Activated naive CD4-positive, alpha-beta T cell treated with anti-CD3 and anti-CD28 coated beads for 36 hours (primary cell): ENCODE measurements around the gene SCYGR2. TPM values are rescaled to one million over a fixed set of nuclear protein-coding genes. Genes with fewer than 3 reads are reported as not detected.

Experiments used
- CTCF ChIA-PET: fragments of 350-600 bp; sonication (Branson Sonifier 250); formaldehyde crosslinking; loops from one replicate; lab custom pipeline; 2021; ENCODE audit warnings: antibody characterized with exemption; lab: Charles Lee
- DNase-seq: peaks from one replicate; pipeline ENCODE4 v3.0.0-alpha.2; 2020
- H3K27ac Mint-ChIP-seq: one replicate; pipeline ENCODE4 v1.8.0; 2021; ENCODE audit warnings: mild to moderate bottlenecking, mixed read lengths
- H3K27me3 Mint-ChIP-seq: one replicate; pipeline ENCODE4 v1.8.0; 2021; ENCODE audit warnings: low read depth, mixed read lengths
- H3K36me3 Mint-ChIP-seq: one replicate; pipeline ENCODE4 v1.8.0; 2021; ENCODE audit warnings: low read depth, mixed read lengths
- H3K4me1 Mint-ChIP-seq: one replicate; pipeline ENCODE4 v1.8.0; 2021; ENCODE audit warnings: low read depth, mixed read lengths
- H3K4me3 Mint-ChIP-seq: one replicate; pipeline ENCODE4 v1.8.0; 2021; ENCODE audit warnings: mild to moderate bottlenecking, moderate library complexity, mixed read lengths
- H3K9me3 Mint-ChIP-seq: one replicate; pipeline ENCODE4 v1.8.0; 2021; ENCODE audit warnings: mixed read lengths
- intact Hi-C: fragments of 100-400 bp; cut with micrococcal nuclease; formaldehyde crosslinking; loops from one replicate; pipeline ENCODE4 v1.15.1; 2023
- total RNA-seq, 2 experiments: library from RNA; stranded (reverse); gene quantifications; one replicate each; pipeline ENCODE4 v1.2.3, GENCODE V29; 2021

The SCYGR2 gene
- total RNA-seq, 2 experiments from 2014 or later = not detected

GRCh38 chr2:227582369-227582768 lies 16.3 kb upstream of the SCYGR2 start:
- peaks cover 9% of the 10 kb centered on the region for H3K9me3 Mint-ChIP-seq
- no peak overlapping the region for H3K27ac Mint-ChIP-seq
- CTCF ChIA-PET = interaction anchor here (1.0 kb wide), 1 partner anchor 175 kb away, joined by 3 read pairs; no protein-coding TSS in a partner anchor
- H3K27me3 Mint-ChIP-seq = peaks cover 26% of the 10 kb centered on the region
- no peak overlapping the region for H3K4me3 Mint-ChIP-seq
- H3K36me3 Mint-ChIP-seq = peaks cover 3% of the 10 kb centered on the region
- H3K4me1 Mint-ChIP-seq = no peaks in the 10 kb centered on the region
- intact Hi-C loops = no loop called here
- DNase-seq = no peak

- peaks cover 33% of the 10 kb centered on the region for H3K27me3 Mint-ChIP-seq
- H3K27ac Mint-ChIP-seq = no peak overlapping the region
- H3K9me3 Mint-ChIP-seq = peaks cover 3% of the 10 kb centered on the region
- no peak for DNase-seq
- CTCF ChIA-PET = no interaction called here
- H3K4me3 Mint-ChIP-seq = no peak overlapping the region
- H3K4me1 Mint-ChIP-seq = peaks cover 2% of the 10 kb centered on the region
- intact Hi-C loops = no loop called here
- H3K36me3 Mint-ChIP-seq = no peaks in the 10 kb centered on the region
Observed at GRCh38 chr2:227592694-227593387, 5.9 kb upstream of the SCYGR2 start.

GRCh38 chr2:227595797-227596196 lies 2.9 kb upstream of the SCYGR2 start:
- Mint-ChIP-seq H3K4me1 (peaks cover 2% of the 10 kb centered on the region), H3K4me3 (no peak overlapping the region), H3K36me3 (no peaks in the 10 kb centered on the region), H3K27ac (no peak overlapping the region), H3K27me3 (peaks cover 23% of the 10 kb centered on the region), H3K9me3 (no peaks in the 10 kb centered on the region)
- CTCF ChIA-PET = no interaction called here
- intact Hi-C loops = no loop called here
- no peak for DNase-seq

- no peak overlapping the region for H3K27ac Mint-ChIP-seq
- H3K27me3 Mint-ChIP-seq = peaks cover 21% of the 10 kb centered on the region
- H3K9me3 Mint-ChIP-seq = no peaks in the 10 kb centered on the region
- CTCF ChIA-PET = no interaction called here
- DNase-seq = no peak
- intact Hi-C loops = no loop called here
- H3K36me3 Mint-ChIP-seq = no peaks in the 10 kb centered on the region
- no peak overlapping the region for H3K4me3 Mint-ChIP-seq
- H3K4me1 Mint-ChIP-seq = peaks cover 2% of the 10 kb centered on the region
Observed at GRCh38 chr2:227597036-227597435, 1.7 kb upstream of the SCYGR2 start.

GRCh38 chr2:227597998-227598397 lies 695 bp upstream of the SCYGR2 start:
- Mint-ChIP-seq H3K4me3 (no peak overlapping the region), H3K27me3 (peaks cover 19% of the 10 kb centered on the region), H3K27ac (no peak overlapping the region), H3K9me3 (no peaks in the 10 kb centered on the region), H3K36me3 (no peaks in the 10 kb centered on the region), H3K4me1 (peaks cover under 1% of the 10 kb centered on the region)
- intact Hi-C loops = no loop called here
- DNase-seq = no peak
- CTCF ChIA-PET = no interaction called here

GRCh38 chr2:227602358-227602757 lies 3.7 kb downstream of the SCYGR2 start:
- Mint-ChIP-seq H3K36me3 (no peaks in the 10 kb centered on the region), H3K27me3 (peaks cover 16% of the 10 kb centered on the region), H3K4me3 (no peak overlapping the region), H3K9me3 (no peaks in the 10 kb centered on the region), H3K4me1 (no peaks in the 10 kb centered on the region), H3K27ac (no peak overlapping the region)
- intact Hi-C loops = no loop called here
- DNase-seq = no peak
- CTCF ChIA-PET = no interaction called here

- H3K27me3 Mint-ChIP-seq = peaks cover 31% of the 10 kb centered on the region
- H3K4me1 Mint-ChIP-seq = peaks cover 14% of the 10 kb centered on the region
- intact Hi-C loops = no loop called here
- no peak overlapping the region for H3K4me3 Mint-ChIP-seq
- H3K27ac Mint-ChIP-seq = no peak overlapping the region
- H3K9me3 Mint-ChIP-seq = no peaks in the 10 kb centered on the region
- CTCF ChIA-PET = no interaction called here
- no peak for DNase-seq
- H3K36me3 Mint-ChIP-seq = no peaks in the 10 kb centered on the region
Observed at GRCh38 chr2:227606476-227606875, 7.8 kb downstream of the SCYGR2 start.

GRCh38 chr2:227607941-227608340 lies 9.2 kb downstream of the SCYGR2 start:
- no peak for DNase-seq
- peaks cover 14% of the 10 kb centered on the region for H3K4me1 Mint-ChIP-seq
- H3K27me3 Mint-ChIP-seq = peaks cover 34% of the 10 kb centered on the region
- no peak overlapping the region for H3K4me3 Mint-ChIP-seq
- intact Hi-C loops = no loop called here
- no peaks in the 10 kb centered on the region for H3K36me3 Mint-ChIP-seq
- H3K27ac Mint-ChIP-seq = no peak overlapping the region
- CTCF ChIA-PET = interaction anchor here (0.7 to 2.1 kb wide), 4 partner anchors 36 to 201 kb away, joined by 3 to 6 read pairs (median 4); no protein-coding TSS in a partner anchor
- no peaks in the 10 kb centered on the region for H3K9me3 Mint-ChIP-seq

- peaks cover 31% of the 10 kb centered on the region for H3K27me3 Mint-ChIP-seq
- H3K9me3 Mint-ChIP-seq = no peaks in the 10 kb centered on the region
- no peak overlapping the region for H3K4me3 Mint-ChIP-seq
- intact Hi-C loops = no loop called here
- CTCF ChIA-PET = interaction anchor here (0.6 to 2.1 kb wide), 7 partner anchors 36 to 205 kb away, joined by 3 to 6 read pairs (median 4); no protein-coding TSS in a partner anchor
- H3K4me1 Mint-ChIP-seq = peaks cover 14% of the 10 kb centered on the region
- H3K36me3 Mint-ChIP-seq = no peaks in the 10 kb centered on the region
- peak; percentile 10 for DNase-seq
- H3K27ac Mint-ChIP-seq = no peak overlapping the region
Observed at GRCh38 chr2:227608561-227609338, 10.1 kb downstream of the SCYGR2 start.

GRCh38 chr2:227610123-227610522 lies 11.4 kb downstream of the SCYGR2 start:
- Mint-ChIP-seq H3K9me3 (no peaks in the 10 kb centered on the region), H3K27me3 (peaks cover 29% of the 10 kb centered on the region), H3K36me3 (no peaks in the 10 kb centered on the region), H3K27ac (no peak overlapping the region), H3K4me1 (peaks cover 14% of the 10 kb centered on the region), H3K4me3 (no peak overlapping the region)
- CTCF ChIA-PET = interaction anchor here (0.5 to 0.6 kb wide), 2 partner anchors 29 to 209 kb away, joined by 3 to 4 read pairs; no protein-coding TSS in a partner anchor
- DNase-seq = no peak
- intact Hi-C loops = no loop called here

- Mint-ChIP-seq H3K4me3 (no peak overlapping the region), H3K36me3 (no peaks in the 10 kb centered on the region), H3K27me3 (peaks cover 24% of the 10 kb centered on the region), H3K4me1 (peaks cover 14% of the 10 kb centered on the region), H3K27ac (no peak overlapping the region), H3K9me3 (no peaks in the 10 kb centered on the region)
- intact Hi-C loops = no loop called here
- CTCF ChIA-PET = no interaction called here
- no peak for DNase-seq
Observed at GRCh38 chr2:227612546-227613271, 14.0 kb downstream of the SCYGR2 start.

GRCh38 chr2:227613272-227613660 lies 14.6 kb downstream of the SCYGR2 start:
- Mint-ChIP-seq H3K9me3 (no peaks in the 10 kb centered on the region), H3K36me3 (no peaks in the 10 kb centered on the region), H3K27me3 (peaks cover 23% of the 10 kb centered on the region), H3K4me1 (peaks cover 10% of the 10 kb centered on the region), H3K27ac (no peak overlapping the region), H3K4me3 (no peak overlapping the region)
- no peak for DNase-seq
- intact Hi-C loops = no loop called here
- CTCF ChIA-PET = no interaction called here
